NCI-H524 treated with DMSO at 0.1 percent for 48 hours (cell line): ENCODE results near the gene ATP6V1F.

Source experiments
- DNase-seq: peaks from one replicate; lab custom pipeline; 2025; lab: John Stamatoyannopoulos, UW

Gene ATP6V1F

GRCh38 chr7:128884561-128885369, 22.1 kb downstream of the ATP6V1F start:
- DNase-seq, result no peak

- DNase-seq, result no peak
Measured at GRCh38 chr7:128885370-128886187, 22.9 kb downstream of the ATP6V1F start.

- no peak for DNase-seq
Measured at GRCh38 chr7:128886391-128887168, 23.9 kb downstream of the ATP6V1F start.

- DNase-seq, result no peak
Measured at GRCh38 chr7:128887169-128888038, 24.7 kb downstream of the ATP6V1F start.

GRCh38 chr7:128888039-128888755, 25.5 kb downstream of the ATP6V1F start:
- DNase-seq, result no peak

GRCh38 chr7:128888756-128889095, 26.1 kb downstream of the ATP6V1F start:
- DNase-seq, result no peak

GRCh38 chr7:128889121-128889520, 26.5 kb downstream of the ATP6V1F start:
- DNase-seq, result no peak

GRCh38 chr7:128890306-128891109, 27.9 kb downstream of the ATP6V1F start:
- no peak for DNase-seq

- DNase-seq, result no peak
Measured at GRCh38 chr7:128891110-128891941, 28.7 kb downstream of the ATP6V1F start.

GRCh38 chr7:128891942-128892269, 29.2 kb downstream of the ATP6V1F start:
- DNase-seq, result no peak

GRCh38 chr7:128892521-128893250, 30.0 kb downstream of the ATP6V1F start:
- DNase-seq, result no peak

GRCh38 chr7:128893251-128894100, 30.8 kb downstream of the ATP6V1F start:
- DNase-seq, result no peak

- no peak for DNase-seq
Measured at GRCh38 chr7:128894101-128894440, 31.4 kb downstream of the ATP6V1F start.

GRCh38 chr7:128895320-128895719, 32.7 kb downstream of the ATP6V1F start:
- DNase-seq, result no peak

GRCh38 chr7:128899392-128899791, 36.7 kb downstream of the ATP6V1F start:
- DNase-seq, result no peak

- no peak for DNase-seq
Measured at GRCh38 chr7:128900237-128900636, 37.6 kb downstream of the ATP6V1F start.

- DNase-seq, result no peak
Measured at GRCh38 chr7:128902761-128903585, 40.3 kb downstream of the ATP6V1F start.
